Esophagus mucosa (tissue), 1 donor: ENCODE data around the gene MED9. TPM values are rescaled to one million over a fixed set of nuclear protein-coding genes. Genes with fewer than 3 reads are reported as not detected.
A peak's percentile ranks its signal among the peaks of the same experiment; 100 is the strongest.

ENCODE experiments used
- ATAC-seq: fragments of 200-7000 bp; cut with Tn5 transposase; one replicate; pipeline ENCODE4 v1.9.1; 2020
- total RNA-seq: library from RNA; stranded (reverse); gene quantifications from one replicate; pipeline ENCODE4 v1.2.4, GENCODE V29; 2023
- donor health status: DM: yes; HTN: yes; CAD: no.

Gene MED9
- total RNA-seq, 1 donor from 2014 or later: 6.5 TPM

DNA sequence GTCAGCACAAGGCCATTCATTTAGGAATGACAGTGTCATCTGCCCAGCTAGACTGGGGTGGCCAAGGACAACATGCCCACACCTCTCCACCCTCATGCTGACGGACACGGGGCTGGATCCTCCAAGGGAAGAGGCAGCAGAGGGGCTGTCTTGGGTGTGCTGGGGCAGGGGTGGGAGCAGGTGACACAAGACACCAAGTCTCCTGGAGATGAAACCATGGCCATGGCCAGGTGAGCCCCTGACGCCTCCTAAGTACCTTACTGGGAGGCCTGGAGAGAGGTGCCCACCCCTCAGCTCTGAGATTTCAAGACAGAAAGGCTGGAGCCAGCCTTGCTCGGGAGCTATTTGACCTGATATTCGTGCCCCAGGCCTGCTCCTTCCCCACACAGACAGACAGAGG, 28.4 kb downstream of the MED9 start:
- ATAC-seq: no peak

DNA sequence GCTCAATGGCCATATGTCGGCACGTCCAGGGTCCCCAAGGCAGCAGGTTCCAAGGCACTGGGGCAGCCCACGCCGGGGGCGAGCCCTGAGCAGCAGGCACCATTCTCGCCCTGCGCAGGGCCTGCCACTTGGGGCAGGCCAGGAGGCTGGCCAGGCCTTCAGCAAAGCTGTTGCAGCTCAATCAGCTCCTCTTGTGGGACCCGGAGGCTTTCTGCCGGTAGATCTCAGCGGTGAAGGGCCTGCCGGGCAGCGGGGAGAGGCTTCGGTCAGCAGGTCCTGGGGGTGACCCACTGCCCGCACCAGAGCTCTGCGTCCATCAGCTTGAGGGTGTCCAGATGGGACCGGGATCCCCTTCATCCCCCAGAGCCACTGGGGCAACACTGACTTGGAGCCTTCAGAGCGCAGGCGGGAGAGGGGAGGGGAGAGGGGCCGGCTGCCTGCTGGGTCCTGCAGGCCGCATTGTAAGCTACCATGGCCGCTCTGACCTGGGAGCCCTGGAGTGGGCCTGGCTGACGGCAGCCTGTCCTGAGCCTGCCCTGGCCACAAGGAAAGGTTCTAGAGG, 28.9 kb downstream of the MED9 start:
- no peak for ATAC-seq

DNA sequence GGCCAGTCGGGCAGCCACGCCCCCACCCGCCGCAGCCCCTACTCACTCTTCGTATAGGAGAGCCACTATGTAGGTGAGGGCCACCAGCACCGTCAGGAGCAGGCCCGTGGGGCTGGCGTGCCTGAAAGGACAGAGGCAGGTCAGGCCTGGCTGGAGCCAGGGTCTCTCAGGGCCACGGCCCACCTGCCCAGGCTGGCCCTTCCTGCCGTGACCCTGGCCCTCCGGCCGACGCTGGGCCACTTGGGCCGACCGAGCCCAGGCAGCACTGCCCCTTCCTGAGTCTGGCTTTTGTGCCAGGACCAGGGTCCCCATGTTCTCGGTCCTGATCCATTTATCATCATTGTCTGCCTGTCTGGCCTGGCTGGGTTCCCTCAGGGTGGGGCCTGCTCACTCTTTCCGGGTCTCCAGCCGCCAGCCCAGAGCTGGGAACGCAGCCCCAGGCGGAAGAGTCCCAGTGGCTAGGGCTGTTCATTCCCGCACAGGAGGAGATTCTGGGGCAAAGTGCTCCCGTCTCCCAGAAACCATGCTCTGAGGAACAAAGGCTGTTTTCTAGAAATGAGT, 29.5 kb downstream of the MED9 start:
- no peak for ATAC-seq

DNA sequence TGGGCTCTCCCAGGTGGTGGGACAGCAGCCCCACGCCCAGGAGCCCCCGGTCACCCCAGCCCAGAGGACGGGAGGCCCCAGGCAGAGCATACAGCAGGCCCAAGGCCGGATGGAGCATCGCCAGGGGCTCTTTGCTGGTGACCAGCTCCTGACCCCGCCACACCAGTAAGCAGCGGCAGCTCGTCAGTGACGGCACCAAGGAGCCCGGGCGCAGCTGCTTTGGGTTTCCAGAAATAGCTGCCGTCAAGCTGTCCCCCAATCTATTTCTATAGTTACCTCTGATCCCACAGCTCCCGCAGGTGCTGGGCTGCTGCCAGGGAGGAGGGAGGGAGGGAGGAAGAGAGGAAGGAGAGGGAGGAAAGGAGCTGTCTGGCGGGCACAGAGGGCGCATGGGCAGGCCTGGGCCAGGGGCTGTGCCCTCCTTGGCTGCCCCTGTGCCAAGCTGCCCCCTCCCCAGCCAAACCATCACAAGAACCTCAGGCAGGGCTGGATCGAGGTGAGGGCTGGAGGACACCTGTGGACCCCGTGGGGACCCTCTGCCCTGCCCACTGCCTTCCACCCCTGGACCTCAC, 30.2 kb downstream of the MED9 start:
- no peak for ATAC-seq

DNA sequence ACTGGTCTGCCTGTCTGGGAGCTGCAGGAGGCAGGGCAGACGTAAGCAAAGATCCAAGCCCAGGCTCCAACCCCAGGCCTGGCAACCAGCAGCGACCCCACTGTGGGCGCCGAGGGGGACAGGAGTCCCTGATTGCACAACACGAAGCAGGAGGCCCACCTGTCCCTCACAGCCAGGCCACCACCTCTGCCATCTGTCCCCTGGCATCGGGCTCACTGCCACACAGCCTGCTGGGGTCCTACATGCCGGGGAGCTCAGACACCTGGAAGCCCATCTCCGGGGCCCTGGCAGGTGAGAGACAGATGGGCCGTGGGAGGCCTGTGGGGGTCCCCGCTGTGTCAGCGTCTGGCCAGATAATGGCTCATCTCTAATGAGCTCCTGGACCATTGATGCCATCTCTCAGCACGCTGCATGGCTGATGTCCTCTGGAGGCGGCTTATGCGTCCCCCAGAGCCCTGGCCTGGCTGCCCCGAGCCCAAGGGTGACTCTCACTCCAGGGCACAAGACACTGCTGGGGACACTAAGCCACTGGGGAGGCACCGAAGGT, 30.7 kb downstream of the MED9 start:
- ATAC-seq: no peak

DNA sequence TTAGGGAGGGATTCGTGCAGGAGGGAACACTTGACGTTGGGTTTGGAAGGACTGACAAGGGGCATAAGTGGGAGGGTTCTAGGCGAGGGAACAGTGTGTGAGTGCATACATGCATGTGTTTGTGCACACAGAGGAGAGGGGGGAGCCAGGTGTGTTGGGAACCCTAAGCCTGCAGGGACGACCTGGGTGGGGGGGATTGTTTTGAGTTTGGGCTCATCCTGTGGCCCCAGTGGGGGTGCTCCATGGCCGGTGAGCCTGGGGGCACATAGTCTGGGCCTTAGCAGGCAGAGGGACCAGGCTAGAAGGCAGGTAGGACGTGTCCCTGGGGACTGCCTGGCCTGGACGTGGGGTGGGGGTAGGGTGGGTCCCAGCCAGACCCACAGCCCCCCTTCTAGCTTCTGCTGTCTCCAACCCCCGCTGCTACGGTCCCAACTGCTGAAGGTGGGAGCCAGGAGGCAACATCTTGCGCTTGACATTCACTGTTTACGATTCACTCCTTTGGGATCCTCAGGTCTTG, 31.3 kb downstream of the MED9 start:
- ATAC-seq: no peak

DNA sequence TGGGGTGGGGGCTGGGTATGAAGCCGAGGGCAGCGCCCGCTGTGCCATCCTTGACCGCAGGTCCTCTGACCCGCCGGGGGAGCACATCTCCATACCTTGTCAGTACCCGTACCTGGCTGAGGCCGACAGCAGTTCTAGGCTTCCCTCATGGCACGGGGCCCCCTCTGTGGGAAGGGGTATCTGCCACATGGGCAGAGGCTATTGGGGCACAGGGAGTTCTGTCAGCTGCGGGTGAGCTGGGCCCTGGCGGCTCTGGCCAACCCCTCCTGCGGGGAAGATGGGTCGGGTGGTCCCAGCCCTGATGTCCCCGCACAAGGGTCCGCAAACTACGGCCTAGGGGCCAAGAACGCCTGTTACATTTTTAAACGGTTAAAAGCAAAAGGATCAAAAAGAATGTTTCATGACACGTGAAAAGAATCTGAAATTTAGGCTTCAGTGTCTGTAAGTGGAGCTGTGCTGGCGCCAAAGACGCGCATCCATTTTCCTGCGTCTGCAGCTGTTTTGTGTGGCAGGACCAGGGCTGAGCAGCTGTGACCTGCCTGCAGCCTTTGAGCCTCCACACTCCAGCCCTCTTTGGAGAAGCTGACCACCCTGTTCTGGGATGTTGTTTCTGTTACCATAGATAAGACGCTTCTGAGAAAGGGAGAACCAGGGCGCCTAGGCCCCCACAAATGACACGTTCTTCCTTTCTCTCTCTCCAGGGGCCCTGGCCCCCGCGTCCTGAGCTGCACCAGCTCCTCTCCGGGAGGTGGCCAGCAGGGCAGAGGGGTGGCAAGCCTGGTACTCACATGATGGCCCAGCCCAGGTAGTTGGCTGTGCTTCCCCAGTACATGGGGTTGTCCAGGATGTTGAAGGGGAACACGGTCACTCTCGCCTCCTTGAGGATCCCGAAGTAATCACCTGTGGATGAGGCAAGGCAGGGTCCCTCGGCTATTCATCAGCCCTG, 32.1 kb downstream of the MED9 start:
- ATAC-seq: no peak

DNA sequence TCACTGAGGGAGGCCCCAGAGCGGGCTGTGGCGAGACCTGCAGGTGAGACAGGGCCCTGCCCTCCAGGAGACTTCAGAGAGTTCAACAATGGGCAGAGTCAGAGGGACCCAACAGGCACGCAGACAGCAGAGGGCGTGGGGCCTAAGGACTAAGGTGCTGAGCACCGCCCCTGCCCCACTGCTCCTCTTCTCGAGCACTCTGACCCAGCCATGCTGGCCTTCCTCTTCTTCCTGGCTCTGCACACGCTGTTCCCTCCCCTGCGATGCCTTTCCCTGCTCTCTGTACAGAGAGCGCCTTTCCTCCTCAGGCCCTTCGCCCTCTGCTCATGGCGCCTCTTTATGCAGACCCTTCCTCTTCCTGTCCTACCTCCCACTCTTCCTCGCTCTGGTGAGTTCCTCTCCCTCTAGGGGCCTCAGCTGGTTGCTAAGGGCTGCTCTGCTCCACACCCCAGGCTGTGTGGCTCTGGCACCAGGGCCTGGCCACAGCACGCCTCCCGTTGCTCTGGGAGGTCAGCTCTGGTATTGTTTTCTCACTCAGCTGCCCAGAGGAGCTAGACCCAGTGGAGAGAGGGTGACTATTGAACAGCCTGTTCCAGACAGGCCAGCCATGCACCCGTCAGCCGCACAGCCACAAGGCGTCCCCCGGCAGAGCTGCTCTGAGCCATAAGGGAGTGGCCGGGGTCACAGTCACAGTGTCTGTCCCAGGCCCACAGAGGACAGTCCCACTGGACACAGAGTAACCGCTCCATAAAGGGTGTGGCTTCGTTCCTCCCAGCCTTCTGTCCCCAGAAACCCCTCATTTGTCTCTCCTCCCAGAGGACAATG, 33.0 kb downstream of the MED9 start:
- no peak for ATAC-seq

DNA sequence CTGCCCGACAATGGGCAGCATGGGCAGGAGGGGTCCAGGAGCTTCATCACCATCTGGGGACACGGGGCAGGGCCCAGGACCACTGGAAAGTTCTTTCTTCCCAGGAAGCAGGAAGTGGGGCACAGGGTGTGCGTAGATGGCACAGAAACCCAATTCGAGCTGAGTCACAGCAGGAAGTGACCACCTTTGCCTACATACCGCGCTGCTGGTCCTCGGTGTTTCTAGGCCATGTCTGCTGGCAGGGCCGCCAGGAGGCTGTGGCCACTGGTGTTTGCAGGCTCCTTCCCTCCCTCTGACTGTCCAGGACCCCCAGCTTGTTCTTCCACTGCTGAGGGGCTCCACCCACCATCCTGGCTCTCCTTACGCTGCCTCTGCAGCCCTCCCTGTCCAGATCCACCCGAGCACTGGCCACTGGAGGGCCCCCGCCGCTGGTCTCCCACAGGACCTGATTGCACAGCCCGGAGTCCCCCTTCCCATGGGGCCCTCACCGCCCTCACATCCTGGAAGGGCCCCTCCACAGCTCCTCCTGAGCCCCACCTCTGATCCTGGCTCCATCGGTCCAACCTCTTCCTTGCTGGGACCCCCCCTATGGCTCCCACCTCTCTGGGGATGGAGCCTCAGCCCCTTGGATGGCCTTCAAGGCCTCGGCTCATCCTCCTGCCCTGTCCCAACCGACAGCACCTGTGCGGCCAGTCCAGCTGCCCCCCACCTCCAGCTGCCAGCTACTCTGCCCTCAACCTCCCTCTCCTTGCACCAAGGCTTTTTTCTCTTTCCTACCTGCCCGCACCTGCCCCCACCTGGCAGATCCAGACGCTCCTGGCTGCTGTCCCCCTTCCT, 33.9 kb downstream of the MED9 start:
- ATAC-seq: no peak

DNA sequence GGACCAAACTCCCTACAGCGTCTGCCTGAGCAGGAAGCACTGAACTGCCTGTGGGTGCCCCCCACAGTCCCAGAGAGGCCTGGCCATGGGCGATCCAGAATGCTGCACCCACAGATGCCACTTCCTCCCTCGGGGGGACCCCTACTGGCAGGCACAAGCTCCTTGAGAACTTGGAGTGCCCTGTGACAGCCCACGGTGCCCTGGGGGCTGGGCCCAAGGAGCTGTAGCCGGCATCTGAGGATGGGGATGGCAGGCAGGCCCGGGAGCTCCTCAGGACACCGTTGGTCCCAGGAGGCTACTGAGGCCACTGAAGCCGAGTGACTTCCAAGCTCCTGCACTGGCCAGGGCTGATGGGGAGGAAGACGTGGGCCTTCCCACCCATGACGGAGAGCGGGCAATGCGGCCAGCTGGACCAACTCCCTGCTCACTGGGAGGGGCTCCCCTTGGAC, 34.5 kb downstream of the MED9 start:
- no peak for ATAC-seq

DNA sequence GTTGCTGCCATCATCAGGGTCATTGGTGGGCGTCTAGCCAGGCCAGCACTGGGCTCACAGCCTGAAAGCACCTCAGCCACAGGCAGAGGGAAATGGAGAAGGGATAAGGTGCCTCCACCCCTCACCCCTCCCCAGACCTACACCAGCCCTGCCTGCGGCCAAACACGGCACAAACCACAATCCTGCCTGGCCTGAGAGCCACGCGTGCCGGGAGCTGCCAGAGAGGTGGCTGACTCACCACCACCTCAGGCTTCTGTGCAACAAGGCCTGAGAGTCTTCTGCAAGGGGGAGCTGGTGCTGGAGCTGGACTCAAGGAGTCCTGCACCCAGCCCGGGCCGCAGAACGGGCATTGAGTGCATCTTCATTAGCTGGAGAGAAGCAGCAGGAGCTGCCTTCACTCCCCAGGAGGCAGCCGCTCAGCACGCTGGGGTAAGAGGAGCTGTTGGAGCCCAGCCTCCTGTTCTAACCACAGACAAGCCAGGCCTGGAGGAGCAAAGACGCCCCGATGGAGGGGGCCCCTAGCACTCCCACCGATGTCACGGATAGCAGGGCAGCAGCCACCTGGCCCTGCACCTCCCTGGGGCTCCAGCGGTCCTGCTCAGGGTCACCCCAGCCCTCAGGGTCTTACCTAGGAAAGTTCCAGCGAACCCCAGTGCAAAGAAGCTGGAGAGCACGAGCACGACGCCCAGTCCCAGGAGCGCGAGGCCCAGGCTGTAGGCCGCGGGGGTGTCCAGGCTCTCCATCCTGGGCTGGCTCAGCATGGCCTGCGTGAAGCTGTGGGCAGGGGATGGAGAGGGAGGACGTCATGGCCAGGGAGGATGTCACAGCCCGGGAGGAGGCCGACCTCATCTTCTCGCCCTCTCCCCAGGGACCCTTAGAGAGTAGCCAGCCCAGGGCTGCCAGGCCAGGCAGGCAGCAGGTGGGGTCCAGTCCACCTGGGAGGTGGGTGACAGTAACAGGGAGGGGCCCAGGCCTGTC, 35.4 kb downstream of the MED9 start:
- ATAC-seq: peak; percentile 79

DNA sequence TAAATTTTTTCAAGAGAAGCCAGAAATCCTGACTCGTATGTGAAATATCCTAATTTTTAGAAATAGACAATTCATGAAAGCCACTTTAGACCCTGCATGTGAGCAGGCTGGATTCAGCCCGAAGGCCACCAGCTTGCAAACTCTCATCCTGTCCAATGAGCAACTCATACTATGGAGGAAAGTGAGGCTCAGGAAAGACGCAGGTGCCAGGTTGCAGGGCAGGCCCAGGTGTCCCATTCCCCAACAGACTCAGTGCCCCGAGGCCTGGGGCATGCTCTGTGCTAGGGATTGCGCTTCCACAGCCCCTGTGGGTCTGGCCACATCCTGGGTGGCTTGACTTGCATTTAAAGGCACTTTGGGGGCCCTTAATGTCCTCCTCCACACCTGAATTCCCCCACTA, 36.1 kb downstream of the MED9 start:
- ATAC-seq: no peak

DNA sequence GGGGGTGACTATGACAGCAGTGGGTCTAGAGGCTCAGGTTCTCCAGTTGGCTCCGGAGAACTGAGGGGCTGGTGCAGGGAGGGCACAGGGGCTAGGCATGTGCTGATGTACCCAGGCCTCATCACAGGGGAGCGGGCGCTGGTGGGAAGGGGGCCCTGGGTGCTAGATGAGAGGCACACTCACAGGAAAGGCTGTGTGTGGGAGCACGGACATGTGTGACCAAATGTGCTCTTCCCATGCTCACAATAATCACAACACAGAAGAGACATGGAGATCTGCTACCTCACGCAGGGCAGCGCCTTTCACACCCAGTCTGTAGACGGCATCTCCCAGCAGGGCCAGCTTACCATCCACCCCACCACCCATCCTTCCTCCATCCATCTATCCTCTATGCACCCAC, 36.8 kb downstream of the MED9 start:
- ATAC-seq: no peak

DNA sequence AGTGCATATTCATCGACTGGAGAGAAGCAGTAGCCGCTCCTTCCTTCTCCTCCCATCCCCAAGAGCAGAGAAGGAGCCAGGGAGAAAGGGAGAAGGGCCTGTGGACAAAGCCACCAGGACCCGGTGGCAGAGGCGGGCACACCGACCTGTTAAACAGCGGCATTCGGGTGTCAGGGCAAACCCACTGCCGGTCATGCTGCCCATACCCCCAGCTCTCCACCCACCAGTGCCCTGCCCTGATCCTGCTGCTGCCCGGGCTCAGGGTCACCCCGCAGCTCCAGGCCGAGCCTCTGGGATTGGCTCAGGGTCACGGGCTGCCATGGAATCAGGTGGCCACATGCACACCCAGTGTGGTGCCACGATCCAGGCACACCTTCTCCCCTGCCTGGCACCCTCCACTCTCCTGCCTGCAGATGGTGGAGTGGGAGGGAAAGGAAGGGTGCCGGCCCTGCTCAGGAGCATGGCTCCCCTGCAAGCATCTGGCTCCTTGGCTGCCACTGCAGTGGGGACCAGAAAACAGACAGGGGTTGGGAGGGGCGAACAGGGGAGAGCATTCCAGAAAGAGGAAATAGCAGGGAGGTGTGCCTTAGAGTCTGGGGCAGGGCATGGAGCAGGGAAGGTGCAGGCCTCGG, 37.7 kb downstream of the MED9 start:
- no peak for ATAC-seq

DNA sequence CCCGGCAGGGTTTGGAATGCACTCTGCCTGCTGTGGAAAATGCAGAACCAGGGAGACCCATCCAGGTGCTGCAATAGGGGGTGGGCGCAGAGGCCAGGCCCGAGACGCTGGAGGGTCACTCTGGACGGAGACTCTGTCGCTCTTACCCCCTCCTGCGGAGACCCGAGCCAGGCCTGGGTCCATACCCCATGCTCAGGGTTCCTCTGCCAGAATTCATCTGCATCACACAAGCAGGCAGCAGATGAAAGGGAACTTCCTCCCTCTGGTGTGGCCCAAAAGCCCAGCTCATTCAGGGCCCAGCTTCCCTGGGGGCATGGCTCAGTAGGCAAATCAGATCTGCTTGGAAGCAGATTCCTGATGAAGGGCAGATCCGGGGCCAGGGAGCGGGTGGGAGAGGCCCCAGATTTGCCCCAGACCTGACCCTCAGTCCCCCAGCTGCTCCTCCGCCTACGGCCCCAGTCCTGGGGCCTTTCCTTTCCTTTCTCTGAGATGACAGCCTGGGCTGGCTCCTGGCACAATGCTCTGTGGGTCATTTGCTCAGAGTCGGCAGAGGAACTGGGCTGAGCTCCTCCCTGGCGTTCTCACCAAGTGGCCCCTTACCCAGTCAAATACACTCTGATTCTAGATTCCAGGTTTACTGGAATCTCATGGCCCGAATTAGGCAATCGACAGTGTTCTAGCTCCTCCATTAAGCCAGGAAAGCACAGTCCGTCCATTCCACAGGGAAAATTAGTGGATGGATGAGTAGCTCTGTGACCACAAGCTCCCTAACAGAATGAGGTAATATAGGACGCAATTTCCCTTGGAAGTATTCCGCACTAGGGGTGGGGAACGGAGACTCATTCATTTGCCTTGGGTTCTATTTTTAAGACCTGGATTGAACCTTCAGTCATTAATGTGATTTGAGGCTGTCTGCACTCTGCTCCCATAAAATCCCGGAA, 38.5 kb downstream of the MED9 start:
- ATAC-seq: no peak

DNA sequence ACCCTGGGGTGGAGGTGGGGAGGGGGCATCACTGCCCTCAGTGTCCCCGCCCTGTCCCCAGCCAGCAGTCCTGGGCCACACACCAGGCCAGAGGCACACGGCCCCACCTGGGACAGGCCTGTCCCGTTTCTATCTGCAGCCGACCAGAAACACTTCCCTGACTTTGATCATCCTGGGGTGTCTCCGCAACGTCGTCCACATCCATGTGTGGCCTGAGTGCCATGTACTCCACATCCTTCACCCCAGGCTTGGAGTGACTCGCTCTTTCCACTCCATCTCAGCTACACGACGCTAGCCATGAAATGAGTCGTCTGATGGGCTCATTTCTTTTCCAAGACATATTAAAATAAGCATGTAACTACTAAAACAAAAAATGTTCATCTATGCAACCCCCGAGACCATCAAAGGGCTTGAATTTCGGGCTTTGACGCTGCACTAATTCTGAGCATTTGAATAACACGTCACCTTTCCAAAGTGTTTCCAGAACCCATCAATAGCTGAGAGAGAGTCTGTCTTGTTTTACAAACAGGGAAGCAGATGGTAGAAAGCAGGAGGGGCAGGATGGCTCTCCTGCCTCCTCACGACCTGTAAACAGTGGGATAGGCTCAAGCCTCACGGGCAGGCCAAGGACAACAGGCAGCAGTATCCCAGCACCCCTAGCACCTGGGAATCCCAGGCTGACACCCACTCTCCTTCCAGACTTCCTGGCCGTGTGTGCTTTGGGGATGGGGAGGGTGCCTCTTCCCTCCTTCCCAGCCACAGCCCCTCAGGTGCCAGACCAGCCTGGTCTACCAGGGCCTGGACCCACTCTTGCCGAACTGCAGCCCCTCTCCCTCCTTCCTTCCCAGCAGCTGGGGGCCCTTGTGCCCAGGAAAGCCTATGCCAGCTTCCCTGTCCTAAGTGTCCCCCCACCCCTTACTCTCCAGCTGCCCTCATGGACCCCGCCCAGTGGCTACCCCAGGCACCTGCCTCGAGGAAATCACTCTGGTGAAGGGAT, 39.4 kb downstream of the MED9 start:
- ATAC-seq: no peak
